Muscle of arm (tissue), 12 donors: ENCODE results near the gene RCOR3. TPM values are rescaled to one million over a fixed set of nuclear protein-coding genes. Genes with fewer than 3 reads are reported as not detected.
A peak's percentile ranks its signal among the peaks of the same experiment; 100 is the strongest.

Source experiments
- DNase-seq: peaks from one replicate; pipeline ENCODE4 v3.0.0-alpha.2; 2013
- polyA plus RNA-seq, 12 donors: library from polyadenylated mRNA; unstranded; fragments of 120-200 nt; gene quantifications; one replicate each; pipeline ENCODE4 v1.2.1, GENCODE V29; 2013; ENCODE audit not compliant: insufficient read length in 12 of 12

RCOR3 gene
- polyA plus RNA-seq, 12 donors = 37.6 to 76.9 (median 59.6) TPM; not detected in 1

DNA sequence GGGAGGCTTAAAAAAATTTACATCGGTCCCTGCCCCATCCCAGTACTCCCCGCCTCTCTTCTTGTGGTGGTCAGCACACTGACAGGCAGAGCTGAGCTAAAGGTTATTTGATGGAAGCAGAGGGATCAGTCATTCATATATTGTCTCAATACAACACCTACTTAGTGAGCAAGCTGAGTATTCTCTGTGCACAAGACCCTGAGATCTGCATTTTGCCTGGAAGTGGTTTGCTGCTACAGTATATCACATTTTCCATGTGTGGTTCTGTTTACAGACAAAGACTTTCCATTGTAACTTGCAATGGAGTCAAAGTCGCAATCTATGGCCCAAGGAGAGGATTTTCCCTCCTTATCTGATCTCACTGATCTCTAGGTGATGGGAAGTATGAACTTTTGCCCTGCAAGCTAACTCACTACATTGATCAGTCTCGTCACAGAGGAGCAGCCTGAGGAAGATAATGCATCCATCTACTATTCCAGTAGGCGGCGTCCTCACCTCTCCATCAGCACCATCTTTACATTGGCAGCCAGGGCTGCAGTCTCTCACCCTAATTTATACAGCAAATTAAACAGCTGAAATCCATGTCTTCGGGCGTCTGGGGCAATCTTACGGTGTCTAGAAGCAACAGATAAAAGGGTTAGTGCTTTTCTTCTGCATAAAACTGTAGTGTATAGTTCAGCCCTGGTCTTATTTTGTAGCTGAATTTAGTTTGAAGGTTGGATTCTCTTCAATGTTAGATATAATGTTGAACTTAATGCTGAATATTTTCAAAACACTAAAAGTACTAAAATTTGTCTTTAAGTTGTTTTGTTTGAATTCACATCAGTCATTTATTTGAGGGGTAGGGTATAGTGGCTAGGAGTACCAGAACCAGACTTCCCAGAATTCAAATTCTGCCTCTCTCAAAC is 64.2 kb downstream of the RCOR3 start:
- DNase-seq = peak; percentile 65

DNA sequence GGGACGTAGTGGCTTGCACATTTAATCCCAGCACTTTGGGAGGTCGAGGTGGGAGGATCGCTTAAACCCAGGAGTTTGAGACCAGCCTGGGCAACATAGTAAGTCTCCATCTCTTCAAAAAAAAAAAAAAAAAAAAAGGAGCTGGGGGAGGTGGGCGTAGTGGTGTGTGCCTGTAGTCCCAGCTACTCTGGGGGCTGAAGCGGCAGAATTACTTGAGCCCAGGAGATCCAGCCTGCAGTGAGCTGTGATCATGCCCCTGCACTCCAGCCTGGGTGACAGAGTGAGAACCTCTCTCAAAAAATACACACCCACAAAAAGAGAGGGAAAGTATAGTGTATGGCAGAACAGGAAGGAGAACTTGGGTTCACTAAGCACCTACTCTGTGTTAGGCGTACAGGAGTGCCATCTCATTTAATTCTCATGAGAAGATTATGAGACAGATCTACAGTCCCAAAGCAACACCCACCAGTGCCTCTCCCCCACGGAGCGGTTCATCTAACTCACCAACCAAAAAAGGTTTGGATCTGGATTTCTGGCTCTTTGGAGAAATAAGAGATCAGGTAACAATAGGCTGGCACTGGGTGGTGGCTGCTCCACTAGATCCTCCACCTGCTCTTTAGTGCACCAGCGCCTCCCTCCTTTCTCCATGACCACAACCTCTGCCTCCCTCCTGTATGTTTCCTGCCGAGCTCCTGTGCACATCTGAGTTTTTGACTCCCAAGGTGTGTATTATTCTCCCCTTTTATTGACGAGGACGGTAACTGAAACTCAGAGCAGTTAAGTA is 66.0 kb downstream of the RCOR3 start:
- DNase-seq = no peak

GRCh38 chr1:211326140-211326527 is 67.0 kb downstream of the RCOR3 start:
- no peak for DNase-seq

GRCh38 chr1:211326528-211327345 is 67.6 kb downstream of the RCOR3 start, which contains the start of gene TRAF5:
TSS of gene TRAF5 (plus strand) at chr1:211326833. CDS start at chr1:211353240, 26,407 bp downstream.
- DNase-seq = peak; percentile 53

GRCh38 chr1:211327346-211327921 is 68.3 kb downstream of the RCOR3 start:
- DNase-seq = peak; percentile 59

DNA sequence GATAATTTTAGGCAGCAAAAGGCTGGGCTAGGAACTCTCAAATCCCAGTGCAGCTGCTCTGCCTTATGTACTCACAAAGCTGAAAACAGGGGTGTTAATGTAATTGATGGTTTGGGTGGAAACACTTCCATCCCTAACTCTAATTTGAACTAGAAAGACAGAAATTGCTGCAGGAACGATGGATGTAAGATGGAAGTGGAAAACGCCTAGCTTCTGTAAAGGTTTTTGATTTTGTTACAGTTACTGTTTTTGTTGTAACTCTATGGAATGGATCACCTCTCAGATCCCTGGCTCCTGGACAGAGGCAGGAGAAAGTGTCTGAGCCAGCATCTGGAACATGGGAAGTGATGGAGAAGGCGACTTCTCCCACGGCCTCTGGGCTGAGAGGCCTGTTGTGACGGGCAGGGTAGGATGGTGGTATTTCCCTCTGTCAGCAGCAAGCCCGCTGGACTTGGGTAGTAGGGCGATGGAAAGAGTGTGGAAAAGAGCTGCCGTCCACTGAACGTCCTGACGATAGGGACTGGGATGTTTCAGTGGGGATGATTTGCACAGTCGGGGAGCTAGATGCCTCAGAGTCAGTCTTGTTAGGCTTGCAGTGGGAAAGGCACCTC is 69.0 kb downstream of the RCOR3 start:
- DNase-seq = no peak

DNA sequence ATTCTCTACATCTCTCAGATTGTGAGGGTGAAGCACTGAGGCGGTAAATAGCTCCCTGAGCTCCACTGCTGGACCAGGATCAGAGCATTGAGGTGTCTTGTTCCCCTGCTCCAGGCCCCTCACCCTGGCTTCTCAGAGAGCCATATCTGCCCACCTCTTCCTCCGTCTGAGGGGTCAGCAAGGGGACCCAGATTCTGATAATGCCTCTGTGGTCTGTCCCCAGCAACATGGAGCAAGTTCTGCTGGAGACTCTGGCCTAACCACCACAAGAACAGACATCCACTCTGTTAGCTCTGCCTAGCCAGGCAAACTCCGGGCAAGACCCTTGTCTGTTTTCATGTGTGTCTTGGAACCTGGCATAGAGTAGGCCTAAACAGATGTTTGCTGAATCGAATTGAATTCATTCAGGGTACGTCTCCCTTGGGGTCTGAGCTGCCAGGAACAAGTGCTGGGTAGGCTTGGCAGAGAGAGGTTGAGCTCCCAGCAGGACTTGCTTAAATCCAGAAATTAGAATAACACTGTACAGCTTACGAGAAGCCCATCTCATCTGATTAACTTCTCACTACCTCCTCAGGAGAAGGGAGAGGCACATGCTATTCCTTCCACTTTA is 69.8 kb downstream of the RCOR3 start:
- no peak for DNase-seq

- no peak for DNase-seq
Measured at GRCh38 chr1:211329764-211330201, 70.6 kb downstream of the RCOR3 start.

DNA sequence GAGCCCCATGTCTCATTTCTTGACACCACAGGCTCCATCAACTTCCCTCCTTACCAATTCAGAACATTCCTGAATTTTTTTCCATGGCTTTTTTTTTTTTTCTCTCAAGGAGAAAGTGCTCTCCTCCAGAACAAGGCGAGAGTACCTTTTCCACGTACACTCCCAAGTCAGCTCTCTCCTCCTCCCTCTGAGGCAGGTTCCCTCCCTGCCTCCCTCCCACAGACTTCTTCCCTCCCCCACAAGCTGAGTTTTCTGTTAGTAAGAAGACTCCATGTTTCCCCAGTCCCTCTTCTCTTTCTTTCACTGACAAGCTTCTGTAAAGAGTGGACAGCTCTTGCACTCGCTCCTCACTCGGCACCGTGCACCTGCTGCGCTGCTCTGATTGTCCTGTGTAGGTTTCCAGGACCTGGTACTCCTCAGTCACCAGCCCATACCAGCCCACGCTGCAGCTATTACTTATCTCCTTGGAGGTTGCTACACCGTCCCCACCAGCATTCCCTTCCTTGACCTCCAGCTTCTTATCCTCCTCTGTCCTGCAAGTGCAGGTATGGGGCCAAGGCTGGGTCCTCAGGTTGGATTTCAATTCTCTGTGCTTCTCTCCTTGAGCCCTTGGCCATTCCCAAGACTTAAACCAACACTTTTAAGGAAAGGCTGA is 71.2 kb downstream of the RCOR3 start:
- DNase-seq = no peak

DNA sequence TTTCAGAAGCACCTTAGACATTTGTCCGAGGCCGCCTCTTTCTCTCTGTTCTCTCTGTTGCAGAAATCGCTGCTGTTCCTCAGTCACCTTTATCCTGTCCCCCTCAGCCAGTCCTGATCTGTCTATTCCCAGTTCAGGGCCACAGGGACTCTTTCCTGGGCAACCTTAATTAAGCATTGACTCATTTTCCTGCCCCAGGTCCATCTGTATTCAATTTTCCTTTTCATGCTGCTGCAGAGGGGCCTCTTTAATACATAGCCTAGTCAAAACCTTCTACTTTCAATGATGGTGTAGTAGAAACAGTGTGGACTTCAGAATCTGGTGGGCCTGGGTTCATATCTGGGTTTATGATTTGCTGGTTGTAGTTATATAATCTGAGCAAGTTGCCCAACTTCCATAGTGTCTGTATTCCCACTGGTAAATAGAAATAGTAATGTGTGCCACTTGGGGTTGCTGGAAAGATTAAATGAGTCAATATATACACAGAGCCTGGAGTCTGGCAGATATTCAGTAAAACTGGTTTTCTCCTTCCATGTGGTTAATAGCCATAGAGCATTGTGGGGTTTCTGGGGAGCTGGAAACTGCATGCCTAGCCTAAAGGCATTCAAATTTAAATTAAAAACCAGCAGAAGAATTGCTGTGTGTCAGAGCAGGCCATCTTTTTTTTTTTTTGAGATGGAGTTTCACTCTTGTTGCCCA is 72.0 kb downstream of the RCOR3 start:
- no peak for DNase-seq

- no peak for DNase-seq
Measured at GRCh38 chr1:211332036-211332616, 73.0 kb downstream of the RCOR3 start.

DNA sequence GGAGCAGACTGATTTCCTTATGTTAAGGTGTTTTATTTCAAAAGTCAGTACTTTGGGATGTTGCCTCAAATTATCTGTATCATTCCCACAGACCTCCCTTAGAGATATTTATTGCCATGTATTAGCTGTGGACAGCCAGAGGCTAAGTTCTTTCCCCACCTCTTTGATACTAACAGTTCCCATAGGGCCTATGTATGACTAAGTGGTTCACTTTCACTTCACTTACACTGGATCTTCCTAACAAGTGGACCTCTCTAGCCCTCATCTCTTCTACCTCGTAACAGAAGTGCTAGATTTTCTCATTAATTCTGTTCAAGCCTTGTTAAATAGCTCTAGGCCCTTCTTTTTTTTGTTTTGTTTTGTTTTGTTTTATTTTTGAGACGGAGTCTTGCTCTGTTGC is 73.7 kb downstream of the RCOR3 start:
- no peak for DNase-seq

DNA sequence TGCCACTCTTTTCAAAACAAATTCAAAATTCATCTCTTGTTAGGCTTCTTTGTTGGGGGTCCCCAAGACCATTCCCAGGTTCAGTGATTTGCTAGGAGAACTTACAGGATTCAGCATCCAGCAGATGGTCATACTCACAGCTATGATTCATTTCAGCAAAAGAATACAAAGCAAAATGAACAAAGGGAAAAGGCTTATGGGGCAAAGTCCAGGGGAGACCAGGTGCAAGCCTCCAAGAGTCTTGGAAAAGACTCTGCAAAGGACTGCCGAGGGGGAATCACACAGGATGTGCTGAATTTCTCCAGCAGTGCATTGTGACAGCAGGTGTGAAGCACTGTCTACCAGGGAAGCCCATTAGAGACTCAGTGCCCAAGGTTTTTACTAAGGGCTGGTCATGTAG is 74.7 kb downstream of the RCOR3 start:
- no peak for DNase-seq

DNA sequence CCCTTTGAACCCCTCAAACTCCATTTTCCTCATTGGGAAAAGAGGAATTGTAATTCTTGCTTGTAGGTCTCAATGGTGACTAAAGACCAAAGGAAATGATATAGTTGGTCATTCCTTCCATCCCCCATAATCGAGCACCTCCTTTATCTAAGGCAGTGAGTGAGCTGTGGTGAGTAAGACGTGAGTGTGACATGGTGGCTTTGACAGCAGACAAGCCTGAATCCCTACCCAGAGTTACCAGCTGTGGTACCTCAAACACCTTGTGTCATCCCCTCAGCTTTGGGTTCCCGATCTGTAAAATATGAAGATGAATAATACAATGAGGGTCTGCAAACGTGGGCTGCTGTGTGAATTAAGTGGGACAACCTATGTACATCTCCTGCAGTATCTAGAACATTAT is 75.8 kb downstream of the RCOR3 start:
- no peak for DNase-seq

GRCh38 chr1:211335522-211336157 is 76.5 kb downstream of the RCOR3 start:
- DNase-seq = no peak

GRCh38 chr1:211336161-211336560 is 77.0 kb downstream of the RCOR3 start:
- DNase-seq = no peak

DNA sequence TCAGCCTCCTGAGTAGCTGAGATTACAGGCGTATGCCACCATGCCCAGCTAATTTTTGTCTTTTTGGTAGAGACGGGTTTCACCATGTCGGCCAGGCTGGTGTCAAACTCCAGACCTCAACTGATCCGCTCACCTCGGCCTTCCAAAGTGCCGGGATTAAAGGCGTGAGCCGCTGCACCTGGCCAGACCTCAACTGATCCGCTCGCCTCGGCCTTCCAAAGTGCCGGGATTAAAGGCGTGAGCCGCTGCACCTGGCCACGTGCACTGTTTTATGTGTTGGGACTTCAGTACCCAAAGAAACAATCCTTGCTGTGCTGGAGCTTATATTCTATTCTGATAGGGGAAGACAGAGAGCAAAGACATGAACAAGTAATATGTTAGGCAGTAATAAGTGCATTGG is 77.6 kb downstream of the RCOR3 start:
- no peak for DNase-seq

DNA sequence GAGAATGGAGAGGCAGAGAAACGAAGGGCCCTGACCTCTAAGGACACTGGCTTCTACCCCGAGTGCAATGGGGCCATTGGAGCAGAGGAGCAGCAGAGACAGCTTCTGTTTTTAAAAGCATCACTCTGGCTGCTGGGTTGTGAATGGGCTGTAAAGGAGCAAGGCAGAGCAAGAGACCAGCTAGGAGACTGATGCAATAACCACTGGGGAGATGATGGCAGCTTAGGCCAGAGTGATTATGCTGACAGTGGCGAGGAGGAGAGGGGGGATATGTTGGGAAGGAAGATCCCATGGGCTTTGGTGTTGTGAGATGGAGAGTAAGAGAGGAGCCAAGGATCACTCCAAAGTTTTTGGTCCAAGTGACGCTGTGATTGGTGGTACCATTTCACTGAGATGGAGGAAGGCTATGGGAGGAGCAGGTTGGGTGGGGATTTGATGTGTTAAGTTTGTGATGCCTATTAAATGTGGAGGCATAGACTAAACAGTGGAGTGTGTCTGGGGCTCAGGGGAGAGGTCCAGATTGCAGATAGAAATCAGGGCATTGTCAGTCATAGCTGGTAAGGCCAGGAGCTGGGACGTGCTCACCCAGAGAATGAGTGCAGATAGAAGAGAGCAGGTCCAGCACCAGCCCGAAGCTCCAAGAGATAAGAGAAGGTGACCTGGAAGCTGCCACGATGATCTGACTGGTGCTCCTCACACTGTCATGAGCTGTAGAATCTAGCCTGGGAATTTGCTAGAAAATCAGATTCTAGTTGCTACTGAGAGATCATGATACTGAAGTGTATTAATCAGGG is 78.5 kb downstream of the RCOR3 start:
- no peak for DNase-seq
